Measurements from ENCODE around the gene ZFYVE21. TPM values are rescaled to one million over a fixed set of nuclear protein-coding genes. Genes with fewer than 3 reads are reported as not detected.

Gene ZFYVE21
- total RNA-seq, 1 experiment from 2014 or later: 49.7 TPM

GRCh38 chr14:103668117-103668516 lies 47.5 kb upstream of the ZFYVE21 start:
- H4K20me1 ChIP-seq (ENCODE audit: control insufficient read depth, insufficient read depth, insufficient read length): no peaks in the 10 kb centered on the region
- H3K79me2 ChIP-seq (ENCODE audit: insufficient read depth, low read length): no peaks in the 10 kb centered on the region

More at GRCh38 chr14:103668117-103668516, 47.5 kb upstream of the ZFYVE21 start:
- H2BK5ac ChIP-seq (ENCODE audit: insufficient read length, low read length): no peak overlapping the region
- no peak overlapping the region for H2BK15ac ChIP-seq (ENCODE audit: low read depth, low read length)
- no peak overlapping the region for H3K27ac ChIP-seq (ENCODE audit: insufficient read length, low read depth, low read length)
- TF ChIP-seq CTCF (conservative IDR thresholded peaks at IDR 0.05): no peak
- no peak overlapping the region for H4K91ac ChIP-seq (ENCODE audit: insufficient read length, low read depth, low read length)
- no peak overlapping the region for H2AFZ ChIP-seq (ENCODE audit: low read length)
- no peaks in the 10 kb centered on the region for H3K9me3 ChIP-seq (ENCODE audit: control insufficient read depth, low read depth, low read length)
- no peak overlapping the region for H3K23ac ChIP-seq (ENCODE audit: insufficient read length, low read depth, low read length)
- no peak overlapping the region for H3K14ac ChIP-seq (ENCODE audit: insufficient read depth, low read length)
- H4K8ac ChIP-seq (replicated peaks; ENCODE audit: insufficient read length, low read depth, low read length): no peak overlapping the region
- H3K27me3 ChIP-seq (ENCODE audit: insufficient read depth, low read length): no peaks in the 10 kb centered on the region
- H3K79me1 ChIP-seq (ENCODE audit: insufficient read depth, low read depth, low read length, poor library complexity, severe bottlenecking): no peaks in the 10 kb centered on the region
- H3T11ph ChIP-seq (ENCODE audit: low read length): no peak overlapping the region
- H3K56ac ChIP-seq (ENCODE audit: insufficient read length, low read depth, low read length): no peak overlapping the region
- no peaks in the 10 kb centered on the region for H3K23me2 ChIP-seq (ENCODE audit: insufficient read length, low read depth, low read length, poor library complexity, severe bottlenecking)
- H2BK12ac ChIP-seq (ENCODE audit: insufficient read length, low read depth, low read length): no peak overlapping the region
- Mint-ChIP-seq H3K4me1 (no peaks in the 10 kb centered on the region), H3K4me3 (no peak overlapping the region), H3K9me3 (no peaks in the 10 kb centered on the region), H3K27me3 (ENCODE audit: low read depth) (no peaks in the 10 kb centered on the region), H3K36me3 (ENCODE audit: insufficient read depth in 1 of 3, low read depth in 3 of 3) (peaks cover 42 to 84% (median 62%) of the 10 kb centered on the region in 3 experiments; a peak in 6 of 7 replicates), H3K27ac (no peak overlapping the region)
- no peak overlapping the region for H4K5ac ChIP-seq (ENCODE audit: insufficient read length, low read depth, low read length)
- no peak overlapping the region for H2AK5ac ChIP-seq (ENCODE audit: insufficient read length, low read length)
- H2BK20ac ChIP-seq (ENCODE audit: low read depth, low read length, poor library complexity, severe bottlenecking): no peak overlapping the region
- no peak overlapping the region for H3K4ac ChIP-seq (ENCODE audit: low read depth, low read length)
- no peak for DNase-seq
- no peak overlapping the region for H3K18ac ChIP-seq (ENCODE audit: insufficient read length, low read depth, low read length)
- H3K4me2 ChIP-seq (ENCODE audit: insufficient read depth, insufficient read length, low read length): no peak overlapping the region
- H3K9ac ChIP-seq (ENCODE audit: extremely low read depth, insufficient read length, low read length): no peak overlapping the region
- no peak overlapping the region for H2BK120ac ChIP-seq (ENCODE audit: low read depth, low read length, poor library complexity, severe bottlenecking)
- H3K4me1 ChIP-seq (ENCODE audit: insufficient read depth, low read length): no peaks in the 10 kb centered on the region
- WGBS (ENCODE audit: extremely low coverage, insufficient read length, low lambda C conversion rate): no CpG with 5 or more reads among the region's 3 CpGs
